HCT116 (cell line): ENCODE measurements around the gene C1orf105. TPM values are rescaled to one million over a fixed set of nuclear protein-coding genes. Genes with fewer than 3 reads are reported as not detected.

ENCODE experiments used
- ATAC-seq: fragments of 200-7000 bp; cut with Tn5 transposase; 2 replicates; pipeline ENCODE4 v1.9.1; 2020; ENCODE audit warnings: mild to moderate bottlenecking, moderate library complexity
- BruUV-seq: library from RNA; stranded (reverse); fragments of 400-500 nt; replicated peaks from 2 replicates; lab custom pipeline; 2021; lab: Mats Ljungman, UMichigan
- CTCF ChIA-PET: fragments of 300-600 bp; sonication (Branson Sonifier 250); formaldehyde crosslinking; loops from one replicate; lab custom pipeline; 2021; ENCODE audit warnings: antibody characterized with exemption; lab: Charles Lee
- POLR2A ChIA-PET: fragments of 300-600, 350-600 bp; sonication (Branson Sonifier 250); formaldehyde crosslinking; loops from one replicate; lab custom pipeline; 2021; ENCODE audit warnings: antibody characterized with exemption; lab: Charles Lee
- RAD21 ChIA-PET, 2 experiments: fragments of 300-600 bp; sonication (Branson Sonifier 250); formaldehyde crosslinking; loops; one replicate each; lab custom pipeline; 2023; ENCODE audit warnings: low total read pairs in 2 of 2; ENCODE audit not compliant: uncharacterized antibody in 2 of 2, unreplicated experiment in 2 of 2, low non-redundant PET in 1 of 2; lab: Charles Lee
- DNase-seq: peaks from one replicate; pipeline ENCODE4 v3.0.0-alpha.2; 2010; ENCODE audit warnings: low read depth, low spot score
- H2AFZ ChIP-seq: fragments of 200-600 bp; shearing (Covaris generic), sonication (generic); 2 replicates; pipeline ENCODE4 v1.6.1; 2017; ENCODE audit warnings: low read depth, mixed run types, mixed read lengths, antibody characterized with exemption, low read length; ENCODE audit not compliant: poor library complexity, severe bottlenecking
- H3K27ac ChIP-seq: 2 replicates; pipeline ENCODE4 v1.5.1; 2012; ENCODE audit warnings: low read depth, low read length
- H3K27me3 ChIP-seq: fragments of 200-600 bp; sonication (generic); 2 replicates; pipeline ENCODE4 v1.6.1; 2016; ENCODE audit warnings: mixed run types, low read length, mixed read lengths; ENCODE audit not compliant: insufficient read depth
- H3K36me3 ChIP-seq, 2 experiments: fragments of 200-500 bp in 1 of 2; fragments of 200-600 bp in 1 of 2; sonication (Bioruptor generic) in 1 of 2; sonication (generic) in 1 of 2; 2 replicates each; pipeline versions ENCODE4 v1.5.1 to v1.6.1; 2014 to 2016; ENCODE audit warnings: low read length in 2 of 2, inconsistent platforms in 1 of 2, mixed read lengths in 1 of 2, mixed run types in 1 of 2; ENCODE audit not compliant: insufficient read depth in 2 of 2, control insufficient read depth in 1 of 2
- H3K4me1 ChIP-seq, 2 experiments: fragments of 200-600 bp in 1 of 2; sonication (generic) in 1 of 2; 2 replicates each; pipeline versions ENCODE4 v1.5.1 to v1.6.1; 2012 to 2017; ENCODE audit warnings: low read length in 2 of 2, inconsistent platforms in 1 of 2, mild to moderate bottlenecking in 1 of 2, mixed read lengths in 1 of 2, mixed run types in 1 of 2, moderate library complexity in 1 of 2; ENCODE audit not compliant: insufficient read depth in 2 of 2, control insufficient read depth in 1 of 2
- H3K4me2 ChIP-seq: fragments of 200-600 bp; sonication (generic); 2 replicates; pipeline ENCODE4 v1.6.1; 2017; ENCODE audit warnings: mixed run types, low read length, mixed read lengths
- H3K4me3 ChIP-seq, 2 experiments: fragments of 200-600 bp in 1 of 2; sonication (generic) in 1 of 2; replicated peaks in 1 of 2; 2 replicates each; pipeline ENCODE4 v1.5.1; 2011 to 2016; ENCODE audit warnings: low read length in 2 of 2, control low read depth in 1 of 2, low read depth in 1 of 2, mild to moderate bottlenecking in 1 of 2, mixed read lengths in 1 of 2, mixed run types in 1 of 2
- H3K79me2 ChIP-seq: fragments of 200-600 bp; sonication (generic); 2 replicates; pipeline ENCODE4 v1.6.1; 2017; ENCODE audit warnings: mild to moderate bottlenecking, mixed run types, low read length, moderate library complexity, mixed read lengths; ENCODE audit not compliant: insufficient read depth
- H3K9ac ChIP-seq: fragments of 200-600 bp; sonication (generic); 2 replicates; pipeline ENCODE4 v1.6.1; 2016; ENCODE audit warnings: low read length, mixed read lengths
- H3K9me2 ChIP-seq: fragments of 200-600 bp; sonication (generic), shearing (Covaris generic); 2 replicates; pipeline ENCODE4 v1.6.1; 2017; ENCODE audit warnings: mixed run types, mild to moderate bottlenecking, moderate library complexity; ENCODE audit not compliant: insufficient read depth
- H3K9me3 ChIP-seq, 2 experiments: fragments of 200-500 bp in 1 of 2; fragments of 200-600 bp in 1 of 2; sonication (Bioruptor generic) in 1 of 2; sonication (generic) in 1 of 2; 2 replicates each; pipeline ENCODE4 v1.6.1; 2014 to 2017; ENCODE audit warnings: low read length in 2 of 2, mixed read lengths in 2 of 2, inconsistent platforms in 1 of 2, low read depth in 1 of 2, mild to moderate bottlenecking in 1 of 2, mixed run types in 1 of 2, moderate library complexity in 1 of 2; ENCODE audit not compliant: control insufficient read depth in 1 of 2, insufficient read depth in 1 of 2
- H4K20me1 ChIP-seq: fragments of 200-600 bp; sonication (generic), shearing (Covaris generic); 2 replicates; pipeline ENCODE4 v1.6.1; 2017; ENCODE audit warnings: mixed run types, mild to moderate bottlenecking, moderate library complexity; ENCODE audit not compliant: insufficient read depth
- ATF3 ChIP-seq: IDR thresholded peaks from 2 replicates; pipeline ENCODE4 v1.6.1; 2012
- CBX3 ChIP-seq: IDR thresholded peaks from 2 replicates; pipeline ENCODE4 v1.6.1; 2012; ENCODE audit warnings: low read depth
- EGR1 ChIP-seq: IDR thresholded peaks from 2 replicates; pipeline ENCODE4 v1.6.1; 2012; ENCODE audit warnings: low read depth
- EZH2 ChIP-seq: fragments of 200-600 bp; sonication (generic); IDR thresholded peaks from 2 replicates; pipeline ENCODE4 v1.6.1; 2017; ENCODE audit warnings: antibody characterized with exemption, mixed run types
- POLR2AphosphoS5 ChIP-seq: IDR thresholded peaks from 2 replicates; pipeline ENCODE4 v1.6.1; 2011; ENCODE audit warnings: mild to moderate bottlenecking, low read depth, low read length, moderate library complexity
- REST ChIP-seq: IDR thresholded peaks from 2 replicates; pipeline ENCODE4 v1.6.1; 2012; ENCODE audit warnings: low read depth
- SIN3A ChIP-seq: IDR thresholded peaks from 2 replicates; pipeline ENCODE4 v1.6.1; 2012; ENCODE audit warnings: low read depth
- SP1 ChIP-seq: IDR thresholded peaks from 2 replicates; pipeline ENCODE4 v1.6.1; 2012; ENCODE audit warnings: low read depth
- SRF ChIP-seq: IDR thresholded peaks from 2 replicates; pipeline ENCODE4 v1.6.1; 2012; ENCODE audit warnings: low read depth
- YY1 ChIP-seq: IDR thresholded peaks from 2 replicates; pipeline ENCODE4 v1.6.1; 2011; ENCODE audit warnings: low read length, low read depth, moderate library complexity, mild to moderate bottlenecking; ENCODE audit not compliant: insufficient replicate concordance; ENCODE audit errors: extremely low read depth
- intact Hi-C: fragments of 100-400 bp; cut with micrococcal nuclease; formaldehyde crosslinking; loops from 2 replicates; pipeline ENCODE4 v1.10.0; 2022
- total RNA-seq: library from RNA; stranded (reverse); gene quantifications from one replicate; pipeline ENCODE4 v1.2.1, GENCODE V29; 2021; ENCODE audit not compliant: unreplicated experiment

The C1orf105 gene
- total RNA-seq, 1 experiment from 2014 or later = not detected

- Histone ChIP-seq H3K4me1 (peaks cover 21 to 37% of the 10 kb centered on the region in 2 experiments), H3K36me3 (no peaks in the 10 kb centered on the region), H3K27ac (no peak overlapping the region), H3K79me2 (no peaks in the 10 kb centered on the region)
- DNase-seq (no peak), ATAC-seq (no peak)
- no TSS peak for BruUV-seq
- TF ChIP-seq POLR2AphosphoS5 = no peak
- TF ChIP-seq, all 23 proteins: peak for 0
- Histone ChIP-seq H3K27me3 (no peaks in the 10 kb centered on the region), H3K9me3 (no peaks in the 10 kb centered on the region), H2AFZ (no peak overlapping the region), H4K20me1 (no peaks in the 10 kb centered on the region), H3K4me3 (no peak overlapping the region), H3K9ac (no peak overlapping the region), H3K4me2 (no peak overlapping the region), H3K9me2 (no peaks in the 10 kb centered on the region)
- RAD21 ChIA-PET = no interaction called here
- intact Hi-C loops = no loop called here
- CTCF ChIA-PET = no interaction called here
- POLR2A ChIA-PET = interaction anchor here (1.2 kb wide), 1 partner anchor 61 kb away, joined by 3 read pairs; the partner anchor contains the start of gene SUCO
Observed at GRCh38 chr1:172471666-172472065, 51.2 kb downstream of the C1orf105 start.

- no peak overlapping the region for H3K4me3 ChIP-seq
- no TSS peak for BruUV-seq
- ChIA-PET POLR2A (interaction anchor here (1.2 kb wide), 1 partner anchor 60 kb away, joined by 3 read pairs; the partner anchor contains the start of gene SUCO), CTCF (no interaction called here), RAD21 (no interaction called here)
- no peak overlapping the region for H3K9ac ChIP-seq
- no peaks in the 10 kb centered on the region for H3K36me3 ChIP-seq
- no peaks in the 10 kb centered on the region for H4K20me1 ChIP-seq
- H3K27ac ChIP-seq = no peak overlapping the region
- H3K4me2 ChIP-seq = no peak overlapping the region
- no peaks in the 10 kb centered on the region for H3K79me2 ChIP-seq
- no peak for DNase-seq
- TF ChIP-seq CBX3 (no peak), SIN3A (no peak), ATF3 (no peak), REST (0 out of 2 replicates have a peak, but pooled peaks have one; percentile 5), SRF (no peak), YY1 (no peak), EGR1 (no peak), SP1 (no peak), EZH2 (no peak)
- no peaks in the 10 kb centered on the region for H3K9me2 ChIP-seq
- H3K27me3 ChIP-seq = no peaks in the 10 kb centered on the region
- H3K4me1 ChIP-seq = peaks cover 19 to 37% of the 10 kb centered on the region in 2 experiments
- H3K9me3 ChIP-seq = no peaks in the 10 kb centered on the region
- ATAC-seq = no peak
- intact Hi-C loops = no loop called here
- no peak overlapping the region for H2AFZ ChIP-seq
Observed at GRCh38 chr1:172472495-172472894, 52.0 kb downstream of the C1orf105 start.
